SK-N-SH (cell line): Measurements from ENCODE around the gene RBSN. TPM values are rescaled to one million over a fixed set of nuclear protein-coding genes. Genes with fewer than 3 reads are reported as not detected.

Experiments used
- CTCF ChIA-PET: fragments of 300-600, 350-600 bp; formaldehyde crosslinking; extraction: SDS; loops from one replicate; lab custom pipeline; 2021; lab: Yijun Ruan, JAX
- POLR2A ChIA-PET: fragments of 350-600 bp; sonication (Branson Sonifier 250); formaldehyde crosslinking; extraction: SDS; loops from one replicate; lab custom pipeline; 2020; ENCODE audit warnings: antibody characterized with exemption, inconsistent platforms; lab: Yijun Ruan, JAX
- DNase-seq: peaks from one replicate; pipeline ENCODE4 v3.0.0; 2012
- H2AFZ ChIP-seq: fragments of 200-600 bp; sonication (generic); 2 replicates; pipeline ENCODE4 v1.8.1; 2016; ENCODE audit warnings: antibody characterized with exemption, mild to moderate bottlenecking, low read depth
- H3F3A ChIP-seq: fragments of 200-600 bp; sonication (generic); replicated peaks from 2 replicates; pipeline ENCODE3; 2016; ENCODE audit warnings: antibody characterized with exemption, mild to moderate bottlenecking; ENCODE audit not compliant: insufficient read depth
- H3K27ac ChIP-seq, 2 experiments: fragments of 200-500 bp in 1 of 2; fragments of 200-600 bp in 1 of 2; sonication (Bioruptor generic) in 1 of 2; sonication (generic), shearing (Covaris generic) in 1 of 2; 2 replicates each; pipeline versions ENCODE4 v1.5.1 to v1.6.1; 2014 to 2016; ENCODE audit warnings: low read depth in 2 of 2, inconsistent platforms in 1 of 2, low read length in 1 of 2, mild to moderate bottlenecking in 1 of 2, mixed read lengths in 1 of 2
- H3K27me3 ChIP-seq: fragments of 200-600 bp; sonication (generic), shearing (Covaris generic); 2 replicates; pipeline ENCODE4 v1.6.1; 2016; ENCODE audit warnings: mixed run types; ENCODE audit not compliant: insufficient read depth
- H3K36me3 ChIP-seq, 2 experiments: fragments of 200-500 bp in 1 of 2; fragments of 200-600 bp in 1 of 2; sonication (Bioruptor generic) in 1 of 2; sonication (generic) in 1 of 2; replicated peaks in 1 of 2; 2 replicates each; pipeline versions ENCODE3 to v1.5.1; 2014 to 2016; ENCODE audit warnings: low read length in 1 of 2, mild to moderate bottlenecking in 1 of 2; ENCODE audit not compliant: insufficient read depth in 2 of 2, control insufficient read depth in 1 of 2
- H3K4me1 ChIP-seq, 2 experiments: fragments of 200-500 bp in 1 of 2; fragments of 200-600 bp in 1 of 2; sonication (Bioruptor generic) in 1 of 2; sonication (generic), shearing (Covaris generic) in 1 of 2; 2 replicates each; pipeline versions ENCODE4 v1.5.1 to v1.6.1; 2014 to 2016; ENCODE audit warnings: low read depth in 1 of 2, low read length in 1 of 2, mixed run types in 1 of 2; ENCODE audit not compliant: insufficient read depth in 2 of 2, control insufficient read depth in 1 of 2
- H3K4me2 ChIP-seq: fragments of 200-600 bp; sonication (generic), shearing (Covaris generic); 2 replicates; pipeline ENCODE4 v1.6.1; 2017; ENCODE audit warnings: mixed run types
- H3K4me3 ChIP-seq, 2 experiments: fragments of 200-500 bp in 1 of 2; fragments of 200-600 bp in 1 of 2; sonication (Bioruptor generic) in 1 of 2; sonication (generic), shearing (Covaris generic) in 1 of 2; 2 replicates each; pipeline versions ENCODE4 v1.5.1 to v1.8.1; 2014 to 2016; ENCODE audit warnings: low read depth in 2 of 2, inconsistent platforms in 1 of 2, low read length in 1 of 2, mild to moderate bottlenecking in 1 of 2, mixed read lengths in 1 of 2, moderate library complexity in 1 of 2
- H3K79me2 ChIP-seq: fragments of 200-600 bp; sonication (generic); 2 replicates; pipeline ENCODE4 v1.8.1; 2017; ENCODE audit warnings: mild to moderate bottlenecking; ENCODE audit not compliant: insufficient read depth
- H3K9ac ChIP-seq: fragments of 200-600 bp; sonication (generic); 2 replicates; pipeline ENCODE4 v1.6.1; 2017; ENCODE audit warnings: mixed run types
- H3K9me2 ChIP-seq: fragments of 200-600 bp; sonication (generic); 2 replicates; pipeline ENCODE4 v1.6.1; 2017; ENCODE audit warnings: mixed run types
- H3K9me3 ChIP-seq: fragments of 200-600 bp; sonication (generic); 2 replicates; pipeline ENCODE4 v1.6.1; 2017; ENCODE audit warnings: mixed run types, mild to moderate bottlenecking, moderate library complexity
- H4K20me1 ChIP-seq: fragments of 200-600 bp; sonication (generic); 2 replicates; pipeline ENCODE4 v1.6.1; 2017; ENCODE audit warnings: mild to moderate bottlenecking, mixed run types; ENCODE audit not compliant: insufficient read depth
- CHD2 ChIP-seq: fragments of 150-350 bp; IDR thresholded peaks from 2 replicates; pipeline ENCODE4 v1.6.1; 2018; ENCODE audit warnings: low read length; ENCODE audit not compliant: partially characterized antibody
- ELF1 ChIP-seq: IDR thresholded peaks from 2 replicates; pipeline ENCODE4 v1.4.0; 2012
- EZH2phosphoT487 ChIP-seq: fragments of 200-600 bp; sonication (generic); IDR thresholded peaks from 2 replicates; pipeline ENCODE4 v1.6.1; 2017; ENCODE audit warnings: low read depth, mixed run types, mild to moderate bottlenecking, antibody characterized with exemption, moderate library complexity, borderline replicate concordance
- FOXJ3 ChIP-seq: sonication (generic); formaldehyde crosslinking; IDR thresholded peaks from 2 replicates; pipeline ENCODE4 v1.5.1; 2020; ENCODE audit warnings: mild to moderate bottlenecking, missing genetic modification reagents
- USF1 ChIP-seq: IDR thresholded peaks from 2 replicates; pipeline ENCODE4 v1.4.0; 2012; ENCODE audit warnings: low read depth, borderline replicate concordance
- ZBTB33 ChIP-seq: IDR thresholded peaks from 2 replicates; pipeline ENCODE4 v1.4.0; 2012; ENCODE audit warnings: low read depth, borderline replicate concordance
- WGBS: methylation state at CpG from one replicate; pipeline ENCODE4 v1.1.6; 2017; ENCODE audit warnings: low lambda C conversion rate; 5-methylcytosine and 5-hydroxymethylcytosine counted together
- polyA plus RNA-seq, 3 experiments: library from polyadenylated mRNA; depleted of rRNA; stranded (reverse); fragments of >200 nt; gene quantifications; 2 replicates each; pipeline ENCODE4 v1.2.3, GENCODE V29; 2012

RBSN gene
- polyA plus RNA-seq, 1 of the 3 experiments (the other 2 are of a cell fraction) = 4.7 TPM

- no peak for TF ChIP-seq ZBTB33
These were observed 8.4 kb upstream of the RBSN start (continued) for GRCh38 chr3:15107075-15107947.

- H3K9me2 ChIP-seq = no peaks in the 10 kb centered on the region
- no peak overlapping the region for H3K9ac ChIP-seq
- no peaks in the 10 kb centered on the region for H3K27me3 ChIP-seq
- H3K79me2 ChIP-seq = peaks cover 11% of the 10 kb centered on the region
- 98% methylated on average over 2 of the region's 3 CpGs for WGBS
- no peak for DNase-seq
- H3K36me3 ChIP-seq = no peaks in the 10 kb centered on the region
- H3K4me1 ChIP-seq = peaks cover 4 to 14% of the 10 kb centered on the region in 2 experiments; a peak in 2 of 4 replicates
- POLR2A ChIA-PET = no interaction called here
- no peak overlapping the region for H3K4me2 ChIP-seq
- no peaks in the 10 kb centered on the region for H3F3A ChIP-seq
- TF ChIP-seq CHD2 = no peak
- no peak for TF ChIP-seq USF1
- TF ChIP-seq, all 33 proteins: peak for 0
- no peaks in the 10 kb centered on the region for H4K20me1 ChIP-seq
- H3K27ac ChIP-seq = no peak overlapping the region
- no peak overlapping the region for H2AFZ ChIP-seq
- no peaks in the 10 kb centered on the region for H3K9me3 ChIP-seq
- no peak overlapping the region for H3K4me3 ChIP-seq
- CTCF ChIA-PET = interaction anchor here (1.4 kb wide), 1 partner anchor 16 kb away, joined by 3 read pairs; no protein-coding TSS in a partner anchor
These were observed 3.9 kb upstream of the RBSN start for GRCh38 chr3:15102836-15103235.

- Histone ChIP-seq H4K20me1 (no peaks in the 10 kb centered on the region), H3K27ac (no peak overlapping the region; a peak in 1 of 4 replicates), H3K4me3 (no peak overlapping the region), H3K9ac (no peak overlapping the region), H3K27me3 (no peaks in the 10 kb centered on the region), H3K4me2 (no peak overlapping the region), H3K9me3 (no peaks in the 10 kb centered on the region), H3F3A (no peaks in the 10 kb centered on the region), H3K79me2 (peaks cover 17% of the 10 kb centered on the region), H3K36me3 (no peaks in the 10 kb centered on the region), H3K9me2 (no peaks in the 10 kb centered on the region), H3K4me1 (peaks cover 4 to 18% of the 10 kb centered on the region in 2 experiments; a peak in 2 of 4 replicates), H2AFZ (no peak overlapping the region)
- POLR2A ChIA-PET = no interaction called here
- TF ChIP-seq EZH2phosphoT487 = no peak
- TF ChIP-seq CHD2 = no peak
- TF ChIP-seq FOXJ3 (CRISPR knock-in tag) = no peak
- TF ChIP-seq ELF1 = no peak
- WGBS = 24% methylated on average over 4 of the region's 4 CpGs
- no peak for DNase-seq
- CTCF ChIA-PET = interaction anchor here (0.5 to 1.4 kb wide), 2 partner anchors 17 to 230 kb away, joined by 3 read pairs; partner anchors contain the start of gene SH3BP5
These were observed 3.3 kb upstream of the RBSN start for GRCh38 chr3:15102256-15102655.
